ENCODE results near the gene GTF2F2.

DNA sequence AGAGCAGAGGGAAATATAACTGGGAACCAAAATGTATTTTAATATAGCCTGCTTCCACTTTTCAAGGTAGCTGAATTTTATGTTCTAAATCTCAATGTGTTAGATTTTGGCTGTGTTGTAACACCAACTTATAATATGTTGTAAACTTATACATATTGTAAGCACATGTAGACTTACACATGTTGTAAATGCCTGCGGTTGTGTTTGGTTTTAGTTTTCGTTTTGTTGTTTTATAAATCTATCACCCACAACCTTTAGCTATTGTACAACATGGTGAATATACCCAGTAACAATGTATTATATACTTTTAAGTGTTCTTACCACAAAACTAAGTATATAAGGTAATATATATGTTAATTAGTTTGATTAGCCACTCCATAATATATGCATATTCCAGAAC, 65.0 kb downstream of the GTF2F2 start:
- TF ChIP-seq, protein P1, sequence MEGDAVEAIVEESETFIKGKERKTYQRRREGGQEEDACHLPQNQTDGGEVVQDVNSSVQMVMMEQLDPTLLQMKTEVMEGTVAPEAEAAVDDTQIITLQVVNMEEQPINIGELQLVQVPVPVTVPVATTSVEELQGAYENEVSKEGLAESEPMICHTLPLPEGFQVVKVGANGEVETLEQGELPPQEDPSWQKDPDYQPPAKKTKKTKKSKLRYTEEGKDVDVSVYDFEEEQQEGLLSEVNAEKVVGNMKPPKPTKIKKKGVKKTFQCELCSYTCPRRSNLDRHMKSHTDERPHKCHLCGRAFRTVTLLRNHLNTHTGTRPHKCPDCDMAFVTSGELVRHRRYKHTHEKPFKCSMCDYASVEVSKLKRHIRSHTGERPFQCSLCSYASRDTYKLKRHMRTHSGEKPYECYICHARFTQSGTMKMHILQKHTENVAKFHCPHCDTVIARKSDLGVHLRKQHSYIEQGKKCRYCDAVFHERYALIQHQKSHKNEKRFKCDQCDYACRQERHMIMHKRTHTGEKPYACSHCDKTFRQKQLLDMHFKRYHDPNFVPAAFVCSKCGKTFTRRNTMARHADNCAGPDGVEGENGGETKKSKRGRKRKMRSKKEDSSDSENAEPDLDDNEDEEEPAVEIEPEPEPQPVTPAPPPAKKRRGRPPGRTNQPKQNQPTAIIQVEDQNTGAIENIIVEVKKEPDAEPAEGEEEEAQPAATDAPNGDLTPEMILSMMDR (conservative IDR thresholded peaks at IDR 0.05; ENCODE audit: low read depth, low read length): no peak
- TF ChIP-seq EZH2 (IDR thresholded peaks at IDR 0.05; ENCODE audit: borderline replicate concordance, low read depth, low read length, poor library complexity, severe bottlenecking): no peak
